NCI-H1436 treated with DMSO at 0.1 percent for 48 hours (cell line): Measurements from ENCODE around the gene ZNF225.
"Not testable (repeated sequence)": the region's sequence is repeated elsewhere in the genome, so short reads cannot be mapped to it uniquely, and the experiment has no call there.

Source experiments
- DNase-seq: peaks from one replicate; lab custom pipeline; 2025; lab: John Stamatoyannopoulos, UW

Gene ZNF225

GRCh38 chr19:44163789-44164188 is 50.6 kb downstream of the ZNF225 start:
- no peak for DNase-seq

- no peak for DNase-seq
These were observed 51.1 kb downstream of the ZNF225 start for GRCh38 chr19:44164327-44164672.

- DNase-seq: peak; percentile 92
These were observed 51.7 kb downstream of the ZNF225 start, which contains the start of gene ZNF226 for GRCh38 chr19:44164673-44165512. Gene ZNF226 (plus strand): TSS chr19:44165100. CDS start chr19:44170081, 4,981 bp downstream.

DNA sequence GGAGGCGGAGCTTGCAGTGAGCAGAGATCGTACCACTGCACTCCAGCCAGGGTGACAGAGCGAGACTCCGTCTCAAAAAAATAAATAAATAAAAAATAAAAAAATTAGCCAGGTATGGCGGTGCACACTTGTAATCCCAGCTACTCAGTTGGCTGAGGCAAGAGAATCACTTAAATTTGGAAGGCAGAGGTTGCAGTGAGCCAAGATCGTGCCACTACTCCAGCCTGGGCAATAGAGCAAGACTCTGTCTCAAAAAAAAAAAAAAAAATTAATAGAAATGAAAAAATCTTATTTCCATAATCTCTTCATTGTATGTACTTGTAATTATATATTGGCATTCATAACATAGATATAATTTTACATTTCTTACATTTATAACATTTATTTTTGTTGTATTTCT is 57.5 kb downstream of the ZNF225 start:
- DNase-seq: not testable (repeated sequence)

- DNase-seq: no peak
These were observed 63.4 kb downstream of the ZNF225 start for GRCh38 chr19:44176590-44176989.

GRCh38 chr19:44180968-44181367 is 67.8 kb downstream of the ZNF225 start:
- DNase-seq: no peak

- DNase-seq: no peak
These were observed 68.9 kb downstream of the ZNF225 start for GRCh38 chr19:44182145-44182544.
